Sigmoid colon (tissue), 7 donors: ENCODE measurements around the gene COG4. TPM values are rescaled to one million over a fixed set of nuclear protein-coding genes. Genes with fewer than 3 reads are reported as not detected.
"Not testable (repeated sequence)": the region's sequence is repeated elsewhere in the genome, so short reads cannot be mapped to it uniquely, and the experiment has no call there.

ENCODE experiments used
- DNase-seq: peaks from one replicate; pipeline ENCODE4 v3.0.0-alpha.2; 2019
- H3K27ac ChIP-seq, 4 donors: fragments of 200-600 bp; sonication (generic); one replicate each; pipeline ENCODE4 v1.5.1; 2016 to 2019; ENCODE audit warnings: mild to moderate bottlenecking in 1 of 4
- H3K27me3 ChIP-seq, 3 donors: fragments of 200-600 bp; sonication (generic); one replicate each; pipeline ENCODE4 v1.5.1; 2019; ENCODE audit warnings: mild to moderate bottlenecking in 1 of 3
- H3K36me3 ChIP-seq, 4 donors: fragments of 200-600 bp; sonication (generic); one replicate each; pipeline ENCODE4 v1.5.1; 2016 to 2019
- H3K4me1 ChIP-seq, 4 donors: fragments of 200-600 bp; sonication (generic); one replicate each; pipeline ENCODE4 v1.5.1; 2017 to 2019
- H3K4me3 ChIP-seq, 4 donors: fragments of 200-600 bp; sonication (generic); one replicate each; pipeline ENCODE4 v1.5.1; 2017 to 2019; ENCODE audit warnings: mild to moderate bottlenecking in 2 of 4, moderate library complexity in 1 of 4
- H3K9me3 ChIP-seq, 4 donors: fragments of 200-600 bp in 3 of 4; sonication (generic) in 3 of 4; one replicate each; pipeline versions ENCODE4 v1.5.1 to v1.6.1; 2013 to 2019
- EP300 ChIP-seq, 4 donors: sonication (generic); formaldehyde crosslinking; IDR thresholded peaks; one replicate each; pipeline ENCODE4 v1.6.1; 2017; ENCODE audit warnings: antibody characterized with exemption in 4 of 4
- POLR2A ChIP-seq, 2 donors: fragments of 450-650 bp; IDR thresholded peaks; one replicate each; pipeline ENCODE4 v1.6.1; 2016; ENCODE audit warnings: antibody characterized with exemption in 2 of 2, mild to moderate bottlenecking in 2 of 2, moderate library complexity in 2 of 2
- POLR2AphosphoS5 ChIP-seq, 4 donors: sonication (generic); formaldehyde crosslinking; IDR thresholded peaks; one replicate each; pipeline ENCODE4 v1.6.1; 2017; ENCODE audit warnings: antibody characterized with exemption in 4 of 4
- WGBS, 2 donors: extraction: QIAGEN DNeasy Blood & Tissue Kit; methylation state at CpG; one replicate each; pipeline ENCODE4 v1.1.7; 2013; 5-methylcytosine and 5-hydroxymethylcytosine counted together
- intact Hi-C: fragments of 100-400 bp; cut with DNase I; formaldehyde crosslinking; loops from one replicate; pipeline ENCODE4 v1.15.1; 2023
- polyA plus RNA-seq, 3 donors: library from polyadenylated mRNA; stranded (reverse); fragments of 200-250 nt; gene quantifications; one replicate each; pipeline ENCODE4 v1.2.3, GENCODE V29; 2013
- total RNA-seq, 4 donors: library from RNA; depleted of rRNA; stranded (reverse); fragments of >200 nt; gene quantifications; one replicate each; pipeline ENCODE4 v1.1.0, GENCODE V29; 2016
- TF ChIP-seq, protein P1 (sequence below), 4 experiments: fragments of 450-650 bp in 3 of 4; fragments of 200-600 bp in 1 of 4; IDR thresholded peaks; one replicate each; pipeline ENCODE4 v1.5.1; 2016 to 2019; ENCODE audit warnings: antibody characterized with exemption in 4 of 4, mild to moderate bottlenecking in 3 of 4, moderate library complexity in 2 of 4
- donor health status: healthy with polysubstance abuse.
- donor health status: Bipolar disorder and iron deficiency.
- donor health status: healthy.

COG4 gene
- total and polyA plus RNA-seq, 7 donors: 25.2 to 51.0 (median 32.7) TPM

DNA sequence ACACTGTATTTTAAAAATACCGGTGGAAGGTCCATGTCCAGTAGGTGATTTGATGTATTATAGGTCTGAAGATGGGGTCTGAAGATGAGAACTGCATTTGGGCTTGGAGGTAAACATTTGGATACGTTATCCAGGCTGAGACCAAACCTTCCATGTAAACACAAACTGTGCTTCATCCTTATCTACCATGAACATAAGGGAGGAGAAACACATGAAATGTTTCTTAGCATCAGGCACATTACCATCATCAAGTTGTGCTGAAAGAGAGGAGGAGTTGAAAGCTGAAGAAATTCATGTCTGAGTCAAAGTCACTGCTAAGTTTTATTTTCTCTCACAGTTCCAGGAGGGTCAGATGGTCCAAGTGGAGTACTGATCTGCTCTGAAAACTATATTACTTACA is 11.6 kb upstream of the COG4 start:
- H3K4me1 ChIP-seq: no peaks in the 10 kb centered on the region
- no peaks in the 10 kb centered on the region for H3K27me3 ChIP-seq
- H3K36me3 ChIP-seq: peaks cover 35 to 100% (median 82%) of the 10 kb centered on the region in 4 donors
- no peak overlapping the region for H3K27ac ChIP-seq
- no peak for TF ChIP-seq POLR2A (IDR thresholded peaks at IDR 0.05)
- TF ChIP-seq EP300 (IDR thresholded peaks at IDR 0.05): no peak
- no peak for TF ChIP-seq POLR2AphosphoS5 (IDR thresholded peaks at IDR 0.05)
- TF ChIP-seq, protein P1, sequence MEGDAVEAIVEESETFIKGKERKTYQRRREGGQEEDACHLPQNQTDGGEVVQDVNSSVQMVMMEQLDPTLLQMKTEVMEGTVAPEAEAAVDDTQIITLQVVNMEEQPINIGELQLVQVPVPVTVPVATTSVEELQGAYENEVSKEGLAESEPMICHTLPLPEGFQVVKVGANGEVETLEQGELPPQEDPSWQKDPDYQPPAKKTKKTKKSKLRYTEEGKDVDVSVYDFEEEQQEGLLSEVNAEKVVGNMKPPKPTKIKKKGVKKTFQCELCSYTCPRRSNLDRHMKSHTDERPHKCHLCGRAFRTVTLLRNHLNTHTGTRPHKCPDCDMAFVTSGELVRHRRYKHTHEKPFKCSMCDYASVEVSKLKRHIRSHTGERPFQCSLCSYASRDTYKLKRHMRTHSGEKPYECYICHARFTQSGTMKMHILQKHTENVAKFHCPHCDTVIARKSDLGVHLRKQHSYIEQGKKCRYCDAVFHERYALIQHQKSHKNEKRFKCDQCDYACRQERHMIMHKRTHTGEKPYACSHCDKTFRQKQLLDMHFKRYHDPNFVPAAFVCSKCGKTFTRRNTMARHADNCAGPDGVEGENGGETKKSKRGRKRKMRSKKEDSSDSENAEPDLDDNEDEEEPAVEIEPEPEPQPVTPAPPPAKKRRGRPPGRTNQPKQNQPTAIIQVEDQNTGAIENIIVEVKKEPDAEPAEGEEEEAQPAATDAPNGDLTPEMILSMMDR (IDR thresholded peaks at IDR 0.05): no peak
- no peaks in the 10 kb centered on the region for H3K9me3 ChIP-seq
- intact Hi-C loops: no loop called here
- WGBS, 2 donors: 83 to 93% methylated on average over 2 of the region's 2 CpGs
- H3K4me3 ChIP-seq: no peak overlapping the region
- DNase-seq: no peak

DNA sequence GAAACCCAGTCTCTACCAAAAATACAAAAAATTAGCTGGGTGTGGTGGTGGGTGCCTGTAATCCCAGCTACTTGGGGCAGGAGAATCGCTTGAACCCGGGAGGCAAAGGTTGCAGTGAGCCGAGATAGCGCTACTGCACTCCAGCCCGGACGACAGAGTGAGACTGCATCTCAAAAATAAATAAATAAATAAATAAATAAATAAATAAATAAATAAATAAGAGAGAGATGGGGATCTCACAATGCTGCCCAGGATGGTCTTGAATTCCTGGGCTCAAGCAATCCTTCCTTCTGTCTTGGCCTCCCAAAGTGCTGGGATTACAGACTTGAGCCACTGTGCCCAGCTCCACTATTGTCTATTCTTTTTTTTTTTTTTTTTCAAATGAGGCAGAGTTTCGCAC is 6.6 kb upstream of the COG4 start:
- Histone ChIP-seq H3K4me1 (peaks cover 0 to 39% (median 27%) of the 10 kb centered on the region in 4 donors), H3K36me3 (peaks cover 27 to 89% (median 55%) of the 10 kb centered on the region in 4 donors)
- H3K27ac ChIP-seq, H3K4me3 ChIP-seq, H3K9me3 ChIP-seq, H3K27me3 ChIP-seq, DNase-seq: not testable (repeated sequence)
- intact Hi-C loops: loop anchor here (10.0 kb wide), 2 partner anchors 215 to 245 kb away; no protein-coding TSS in a partner anchor
- WGBS, 2 donors: 93 to 95% methylated on average over 6 to 7 of the region's 7 CpGs

DNA sequence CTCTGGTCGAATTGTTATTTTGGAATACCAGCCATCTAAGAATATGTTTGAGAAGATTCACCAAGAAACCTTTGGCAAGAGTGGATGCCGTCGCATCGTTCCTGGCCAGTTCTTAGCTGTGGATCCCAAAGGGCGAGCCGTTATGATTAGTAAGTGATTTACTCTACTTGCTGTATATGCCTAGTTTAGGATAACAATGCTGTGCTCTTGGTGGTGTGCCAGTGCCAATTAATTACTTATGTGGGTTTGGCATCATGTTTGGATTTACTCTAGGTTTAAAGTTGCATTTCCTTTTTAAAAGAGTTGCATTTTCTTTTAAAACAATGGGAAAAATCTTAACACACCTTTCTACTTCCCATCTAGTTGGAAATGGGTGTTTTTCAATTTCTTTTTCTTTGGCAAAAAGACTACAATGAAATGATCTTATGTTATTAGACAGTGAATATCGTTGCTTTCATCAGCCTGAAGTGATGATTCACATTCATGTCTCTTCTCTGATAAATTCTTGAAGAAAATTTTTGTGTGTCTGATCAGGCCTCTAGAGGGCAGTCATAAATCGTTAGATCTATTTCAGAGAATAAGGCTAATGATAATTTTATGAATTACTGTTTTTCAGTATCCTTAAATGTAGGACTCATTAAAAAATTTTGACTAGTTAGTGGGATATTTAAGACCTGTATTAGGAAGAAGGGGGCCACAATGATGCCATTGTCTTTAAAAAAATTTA is 5.9 kb upstream of the COG4 start:
- H3K27ac ChIP-seq: no peak overlapping the region
- peaks cover 20 to 81% (median 50%) of the 10 kb centered on the region in 4 donors for H3K36me3 ChIP-seq

DNA sequence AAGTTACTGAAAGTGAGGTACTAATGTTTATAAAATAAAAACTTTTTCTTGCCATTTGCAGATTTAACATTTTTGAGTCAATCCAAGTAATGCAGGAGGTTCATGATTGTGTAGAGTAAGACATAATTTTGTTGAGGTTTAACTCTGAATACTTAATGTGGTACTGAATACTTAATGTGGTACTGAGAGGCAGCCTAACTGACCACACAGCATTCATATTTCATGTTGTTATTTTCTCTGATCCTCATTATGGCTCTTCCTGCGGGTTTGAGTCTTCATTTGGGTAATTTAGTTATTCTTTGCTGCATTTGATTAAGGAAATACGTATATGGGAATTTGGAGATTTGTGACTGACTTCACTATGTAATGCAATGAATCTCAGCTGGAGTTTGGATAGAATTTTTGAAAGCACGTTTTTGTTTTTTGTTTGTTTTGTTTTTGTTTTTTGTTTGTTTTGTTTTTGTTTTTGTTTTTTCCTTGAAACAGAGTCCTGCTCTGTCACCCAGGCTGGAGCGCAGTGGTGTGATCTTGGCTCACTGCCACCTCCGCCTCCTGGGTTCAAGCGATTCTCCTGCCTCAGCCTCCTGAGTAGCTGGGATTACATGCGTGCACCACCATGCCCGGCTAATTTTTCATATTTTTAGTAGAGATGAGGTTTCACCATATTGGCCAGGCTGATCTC is 4.1 kb upstream of the COG4 start:
- H3K27me3 ChIP-seq: no peaks in the 10 kb centered on the region
- no peak for DNase-seq
- intact Hi-C loops: loop anchor here (2.0 to 10.0 kb wide), 4 partner anchors 125 to 247 kb away; no protein-coding TSS in a partner anchor
- TF ChIP-seq POLR2A (IDR thresholded peaks at IDR 0.05) (no peak), EP300 (IDR thresholded peaks at IDR 0.05) (no peak), POLR2AphosphoS5 (IDR thresholded peaks at IDR 0.05) (no peak)
- TF ChIP-seq, protein P1 (IDR thresholded peaks at IDR 0.05): no peak
- no peaks in the 10 kb centered on the region for H3K9me3 ChIP-seq
- H3K36me3 ChIP-seq: peaks cover 20 to 64% (median 36%) of the 10 kb centered on the region in 4 donors
- H3K4me1 ChIP-seq: peaks cover 0 to 49% (median 37%) of the 10 kb centered on the region in 4 donors
- H3K27ac ChIP-seq: no peak overlapping the region
- H3K4me3 ChIP-seq: no peak overlapping the region
- 76 to 80% methylated on average over 8 of the region's 8 CpGs for WGBS, 2 donors

More for the DNA sequence above, 5.9 kb upstream of the COG4 start:
- no peak for DNase-seq
- intact Hi-C loops: loop anchor here (10.0 kb wide), 2 partner anchors 216 to 246 kb away; no protein-coding TSS in a partner anchor
- Histone ChIP-seq H3K4me3 (no peak overlapping the region), H3K4me1 (peaks cover 0 to 43% (median 32%) of the 10 kb centered on the region in 4 donors), H3K27me3 (no peaks in the 10 kb centered on the region), H3K9me3 (no peaks in the 10 kb centered on the region)
- WGBS, 2 donors: 64 to 74% methylated on average over 8 of the region's 8 CpGs
- no peak for TF ChIP-seq POLR2AphosphoS5 (IDR thresholded peaks at IDR 0.05)
- TF ChIP-seq, protein P1 (IDR thresholded peaks at IDR 0.05): peak in 3 of 4 experiments; percentile 28 to 47 (median 32)

DNA sequence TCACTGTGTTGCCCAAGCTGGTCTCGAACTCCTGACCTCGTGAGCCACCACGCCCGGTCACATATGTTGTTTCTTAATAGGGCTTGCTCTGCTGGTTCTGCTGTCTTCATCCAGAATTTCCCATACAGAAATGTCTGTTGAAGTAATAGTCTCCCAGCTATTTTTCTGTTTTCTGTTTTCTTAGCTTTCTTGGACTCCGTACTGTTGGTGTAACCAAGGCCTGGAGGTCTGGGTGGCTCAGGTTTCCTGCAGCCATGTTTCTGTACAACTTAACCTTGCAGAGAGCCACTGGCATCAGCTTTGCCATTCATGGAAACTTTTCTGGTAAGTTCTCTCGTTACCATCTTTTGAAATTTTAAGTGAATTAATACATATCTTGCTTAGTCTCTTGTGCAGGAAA is 3.0 kb upstream of the COG4 start:
- H3K9me3 ChIP-seq: no peaks in the 10 kb centered on the region

DNA sequence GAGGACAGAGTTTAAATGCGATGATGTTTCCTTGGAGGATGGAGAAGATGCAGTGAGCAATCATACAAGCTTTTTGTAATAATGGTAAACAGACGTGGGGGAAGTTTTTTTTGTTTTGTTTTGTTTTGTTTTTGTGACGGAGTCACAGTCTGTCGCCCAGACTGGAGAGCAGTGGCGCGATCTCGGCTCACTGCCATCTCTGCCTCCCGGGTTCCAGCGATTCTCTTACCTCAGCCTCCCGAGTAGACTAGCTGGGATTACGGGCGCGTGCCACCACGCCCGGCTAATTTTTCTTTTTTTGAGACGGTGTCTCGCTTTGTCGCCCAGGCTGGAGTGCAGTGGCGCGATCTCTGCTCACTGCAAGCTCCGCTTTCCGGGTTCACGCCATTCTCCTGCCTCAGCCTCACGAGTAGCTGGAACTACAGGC is 1.1 kb upstream of the COG4 start:
- peak; percentile 78 for DNase-seq
- not testable (repeated sequence) for H3K27me3 ChIP-seq, H3K9me3 ChIP-seq
- peaks cover 0 to 51% (median 43%) of the 10 kb centered on the region in 4 donors for H3K4me1 ChIP-seq
- intact Hi-C loops: loop anchor here (10.0 kb wide), 2 partner anchors 220 to 250 kb away; no protein-coding TSS in a partner anchor
- peaks cover 6 to 36% (median 12%) of the 10 kb centered on the region in 4 donors for H3K36me3 ChIP-seq
- 1 to 2% methylated on average over 24 of the region's 24 CpGs for WGBS, 2 donors
- H3K27ac ChIP-seq: peak overlapping the region; percentile 85 to 94 (median 88)
- peak overlapping the region; percentile 68 to 87 (median 80) for H3K4me3 ChIP-seq

More for the DNA sequence above, 3.0 kb upstream of the COG4 start:
- H3K4me3 ChIP-seq: no peak overlapping the region
- peaks cover 16 to 53% (median 27%) of the 10 kb centered on the region in 4 donors for H3K36me3 ChIP-seq
- H3K4me1 ChIP-seq: peaks cover 0 to 53% (median 43%) of the 10 kb centered on the region in 4 donors
- H3K27ac ChIP-seq: no peak overlapping the region
- H3K27me3 ChIP-seq: no peaks in the 10 kb centered on the region
- 70 to 76% methylated on average over 6 of the region's 6 CpGs for WGBS, 2 donors
- TF ChIP-seq, protein P1 (IDR thresholded peaks at IDR 0.05): no peak
- TF ChIP-seq EP300 (IDR thresholded peaks at IDR 0.05): no peak
- TF ChIP-seq POLR2A (IDR thresholded peaks at IDR 0.05): no peak
- TF ChIP-seq POLR2AphosphoS5 (IDR thresholded peaks at IDR 0.05): no peak
- DNase-seq: no peak
- intact Hi-C loops: loop anchor here (2.0 to 10.0 kb wide), 4 partner anchors 126 to 248 kb away; no protein-coding TSS in a partner anchor
